Measurements from ENCODE around the gene CCDC85B. TPM values are rescaled to one million over a fixed set of nuclear protein-coding genes. Genes with fewer than 3 reads are reported as not detected.
A peak's percentile ranks its signal among the peaks of the same experiment; 100 is the strongest.

Gene CCDC85B
- total and polyA plus RNA-seq, 2 of the 8 experiments (the other 6 are each of a cell fraction or from before 2014, with no cell fraction given) = 19.8 to 30.8 TPM

DNA sequence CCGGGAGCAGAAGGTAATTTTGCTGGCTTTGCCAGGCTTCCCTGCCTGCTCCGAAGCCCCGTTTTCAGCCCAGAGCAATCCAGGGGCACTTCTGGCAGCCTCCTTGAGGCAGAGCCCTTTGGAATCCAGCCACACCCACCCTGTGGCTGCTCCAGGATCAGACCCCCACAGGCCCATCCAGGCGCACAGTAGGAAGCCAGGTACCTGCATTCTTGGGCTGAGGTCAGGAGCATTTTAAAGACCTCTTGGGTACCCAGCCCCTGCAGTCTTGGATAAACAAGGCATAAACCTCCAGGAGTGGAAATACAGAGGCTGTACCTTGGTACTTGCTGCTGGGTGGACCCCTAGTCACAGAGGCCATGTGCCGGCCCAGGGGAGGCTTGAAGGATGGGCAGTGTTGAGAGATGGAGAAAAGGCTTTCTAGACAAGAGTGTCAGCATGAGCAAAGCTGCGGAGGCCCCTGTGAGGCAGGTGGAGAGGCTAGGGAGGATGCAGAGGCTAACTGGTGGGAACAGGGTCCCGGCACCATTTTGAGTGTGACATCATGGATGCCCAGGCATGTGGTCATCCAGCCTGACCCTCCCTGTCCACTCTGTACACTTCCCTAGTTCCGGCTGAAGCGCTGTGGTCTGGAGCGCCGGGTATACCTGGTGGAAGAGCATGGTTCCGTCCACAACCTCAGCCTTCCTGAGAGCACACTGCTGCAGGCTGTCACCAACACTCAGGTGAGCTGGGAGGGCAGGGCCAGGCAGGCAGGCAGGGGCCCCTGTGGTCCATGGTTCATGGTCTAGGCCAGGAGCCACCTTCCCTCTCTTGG, 26.4 kb upstream of the CCDC85B start:
- Histone ChIP-seq H3K14ac (ENCODE audit: insufficient read length) (no peak overlapping the region), H3K9me3 (ENCODE audit: insufficient read depth in 2 of 2, low read depth in 1 of 2, low read length in 1 of 2) (no peaks in the 10 kb centered on the region), H4K20me1 (replicated peaks in 1 of 2; ENCODE audit: control insufficient read depth in 1 of 2, insufficient read depth in 2 of 2, low read length in 2 of 2) (no peaks in the 10 kb centered on the region), H3K79me2 (ENCODE audit: control insufficient read depth in 1 of 2, insufficient read depth in 2 of 2, low read length in 2 of 2) (peaks cover 0 to 5% of the 10 kb centered on the region in 2 experiments; a peak in 1 of 4 replicates), H3K27me3 (replicated peaks in 1 of 4; ENCODE audit: control insufficient read depth in 3 of 4, extremely low read depth in 1 of 4, insufficient read depth in 3 of 4, low read length in 3 of 4) (peaks cover 0 to 6% (median 2%) of the 10 kb centered on the region in 4 experiments; a peak in 3 of 7 replicates), H2AK5ac (ENCODE audit: low read depth, low read length) (no peak overlapping the region), H3K4me1 (replicated peaks in 1 of 4; ENCODE audit: control insufficient read depth in 3 of 4, insufficient read depth in 4 of 4, low read length in 3 of 4) (peaks cover 0 to 12% (median 8%) of the 10 kb centered on the region in 4 experiments; a peak in 5 of 7 replicates), H2BK20ac (ENCODE audit: low read length) (no peak overlapping the region), H3K4me3 (ENCODE audit: extremely low read depth in 1 of 4, insufficient read depth in 2 of 4, low read depth in 3 of 4, low read length in 4 of 4) (no peak overlapping the region), H3K79me1 (ENCODE audit: low read depth, low read length) (no peaks in the 10 kb centered on the region; the same call in 1 of the 2 replicates), H3K56ac (replicated peaks; ENCODE audit: insufficient read length, low read depth, low read length) (no peak overlapping the region), H3K4ac (replicated peaks; ENCODE audit: insufficient read length, low read depth, low read length) (no peak overlapping the region), H2BK12ac (ENCODE audit: low read depth, low read length) (no peak overlapping the region), H3K4me2 (ENCODE audit: insufficient read depth in 1 of 2, low read depth in 2 of 2, low read length in 2 of 2) (no peak overlapping the region), H2BK120ac (replicated peaks; ENCODE audit: low read depth, low read length) (no peak overlapping the region), H2BK5ac (ENCODE audit: low read depth, low read length) (no peak overlapping the region), H3K36me3 (ENCODE audit: control insufficient read depth in 2 of 4, insufficient read depth in 4 of 4, low read length in 3 of 4) (peaks cover 5 to 17% (median 14%) of the 10 kb centered on the region in 4 experiments), H2BK15ac (ENCODE audit: low read length) (no peak overlapping the region), H4K8ac (ENCODE audit: extremely low read depth, insufficient read depth, low read length) (no peak overlapping the region), H3K23me2 (ENCODE audit: low read depth, low read length) (peaks cover 20% of the 10 kb centered on the region), H3K9ac (replicated peaks in 1 of 4; ENCODE audit: extremely low read depth in 1 of 4, low read depth in 3 of 4, low read length in 3 of 4) (no peak overlapping the region), H3K18ac (ENCODE audit: extremely low read depth, low read length) (no peak overlapping the region), H4K91ac (replicated peaks; ENCODE audit: insufficient read length, low read length) (no peak overlapping the region), H2AFZ (ENCODE audit: low read length) (no peak overlapping the region), H3K27ac (ENCODE audit: low read depth, low read length) (no peak overlapping the region), H4K5ac (ENCODE audit: insufficient read length, low read depth, low read length) (no peak overlapping the region), H3K23ac (ENCODE audit: insufficient read length) (no peak overlapping the region)
- DNase-seq (ENCODE audit: low read depth in 1 of 2, low spot score in 2 of 2) (no peak), FAIRE-seq (no peak)
- POLR2A ChIA-PET (ENCODE audit: partially characterized antibody) = interaction anchor here (1.2 to 39.7 kb wide), 3 partner anchors 8 to 116 kb away, joined by 3 to 1071 read pairs (median 1071); partner anchors contain the start of genes CCDC85B, CFL1, CTSW and EFEMP2
- WGBS, 2 experiments (ENCODE audit: extremely low coverage in 1 of 2, insufficient coverage in 1 of 2, insufficient read length in 1 of 2, insufficient replicate concordance in 2 of 2, low coverage in 1 of 2, low lambda C conversion rate in 2 of 2, missing lambda C conversion rate in 1 of 2) = 85% methylated on average over 12 of the region's 12 CpGs; no CpG with 5 or more reads in 1 of the 2 experiments
- TF ChIP-seq POLR2A (IDR thresholded peaks at IDR 0.05; ENCODE audit: control extremely low read depth in 1 of 2, low read depth in 2 of 2, low read length in 2 of 2) (peak in 1 of 2 experiments; percentile 40; a peak in 1 of 3 replicates), POLR2AphosphoS5 (IDR thresholded peaks at IDR 0.05; ENCODE audit: low read depth, low read length) (peak; percentile 17; the same call in 1 of the 2 replicates), RNF2 (IDR thresholded peaks at IDR 0.05; ENCODE audit: borderline replicate concordance, low read depth, low read length, missing control alignments, poor library complexity, severe bottlenecking) (no peak)
- CTCF ChIA-PET (ENCODE audit: partially characterized antibody) = interaction anchor here (0.7 to 9.9 kb wide), 5 partner anchors 14 to 294 kb away, joined by 3 to 191 read pairs (median 4); partner anchors contain the start of genes CCDC85B, FIBP and ZNRD2

Data from H1 (cell line).